ENCODE data around the gene CFAP300.

DNA sequence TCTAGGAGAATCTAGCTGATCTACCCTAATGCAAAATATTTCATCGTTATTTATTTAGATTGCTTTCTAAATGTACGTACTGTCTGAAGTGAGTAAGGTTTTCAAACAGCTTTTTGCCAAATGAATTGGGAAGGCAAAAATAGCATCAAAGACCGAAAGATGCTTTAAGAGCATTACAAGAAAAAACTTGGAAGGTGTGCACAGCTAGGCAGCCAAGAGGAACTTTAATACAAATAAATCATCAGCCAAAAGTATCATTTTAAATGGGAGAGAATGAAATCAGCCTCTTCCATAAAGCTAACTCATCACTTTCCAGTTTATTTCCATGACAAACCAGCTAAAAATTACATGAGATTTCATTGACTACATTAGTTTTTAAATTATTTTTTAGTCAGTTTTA is 30.2 kb upstream of the CFAP300 start:
- TF ChIP-seq, protein P1, sequence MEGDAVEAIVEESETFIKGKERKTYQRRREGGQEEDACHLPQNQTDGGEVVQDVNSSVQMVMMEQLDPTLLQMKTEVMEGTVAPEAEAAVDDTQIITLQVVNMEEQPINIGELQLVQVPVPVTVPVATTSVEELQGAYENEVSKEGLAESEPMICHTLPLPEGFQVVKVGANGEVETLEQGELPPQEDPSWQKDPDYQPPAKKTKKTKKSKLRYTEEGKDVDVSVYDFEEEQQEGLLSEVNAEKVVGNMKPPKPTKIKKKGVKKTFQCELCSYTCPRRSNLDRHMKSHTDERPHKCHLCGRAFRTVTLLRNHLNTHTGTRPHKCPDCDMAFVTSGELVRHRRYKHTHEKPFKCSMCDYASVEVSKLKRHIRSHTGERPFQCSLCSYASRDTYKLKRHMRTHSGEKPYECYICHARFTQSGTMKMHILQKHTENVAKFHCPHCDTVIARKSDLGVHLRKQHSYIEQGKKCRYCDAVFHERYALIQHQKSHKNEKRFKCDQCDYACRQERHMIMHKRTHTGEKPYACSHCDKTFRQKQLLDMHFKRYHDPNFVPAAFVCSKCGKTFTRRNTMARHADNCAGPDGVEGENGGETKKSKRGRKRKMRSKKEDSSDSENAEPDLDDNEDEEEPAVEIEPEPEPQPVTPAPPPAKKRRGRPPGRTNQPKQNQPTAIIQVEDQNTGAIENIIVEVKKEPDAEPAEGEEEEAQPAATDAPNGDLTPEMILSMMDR (IDR thresholded peaks at IDR 0.05), result no peak
- no peak for TF ChIP-seq POLR2A (IDR thresholded peaks at IDR 0.05)
